Subcutaneous preadipocyte (primary cell): ENCODE measurements around the gene SPOCK2. TPM values are rescaled to one million over a fixed set of nuclear protein-coding genes. Genes with fewer than 3 reads are reported as not detected.

Experiments
- total RNA-seq: library from RNA; depleted of rRNA; stranded (reverse); fragments of >200 nt; gene quantifications from 2 replicates; pipeline ENCODE4 v1.2.3, GENCODE V29; 2012

SPOCK2 gene, protein sequence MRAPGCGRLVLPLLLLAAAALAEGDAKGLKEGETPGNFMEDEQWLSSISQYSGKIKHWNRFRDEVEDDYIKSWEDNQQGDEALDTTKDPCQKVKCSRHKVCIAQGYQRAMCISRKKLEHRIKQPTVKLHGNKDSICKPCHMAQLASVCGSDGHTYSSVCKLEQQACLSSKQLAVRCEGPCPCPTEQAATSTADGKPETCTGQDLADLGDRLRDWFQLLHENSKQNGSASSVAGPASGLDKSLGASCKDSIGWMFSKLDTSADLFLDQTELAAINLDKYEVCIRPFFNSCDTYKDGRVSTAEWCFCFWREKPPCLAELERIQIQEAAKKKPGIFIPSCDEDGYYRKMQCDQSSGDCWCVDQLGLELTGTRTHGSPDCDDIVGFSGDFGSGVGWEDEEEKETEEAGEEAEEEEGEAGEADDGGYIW
- total RNA-seq, result under 0.01 and 0.20 TPM in 2 replicates

DNA sequence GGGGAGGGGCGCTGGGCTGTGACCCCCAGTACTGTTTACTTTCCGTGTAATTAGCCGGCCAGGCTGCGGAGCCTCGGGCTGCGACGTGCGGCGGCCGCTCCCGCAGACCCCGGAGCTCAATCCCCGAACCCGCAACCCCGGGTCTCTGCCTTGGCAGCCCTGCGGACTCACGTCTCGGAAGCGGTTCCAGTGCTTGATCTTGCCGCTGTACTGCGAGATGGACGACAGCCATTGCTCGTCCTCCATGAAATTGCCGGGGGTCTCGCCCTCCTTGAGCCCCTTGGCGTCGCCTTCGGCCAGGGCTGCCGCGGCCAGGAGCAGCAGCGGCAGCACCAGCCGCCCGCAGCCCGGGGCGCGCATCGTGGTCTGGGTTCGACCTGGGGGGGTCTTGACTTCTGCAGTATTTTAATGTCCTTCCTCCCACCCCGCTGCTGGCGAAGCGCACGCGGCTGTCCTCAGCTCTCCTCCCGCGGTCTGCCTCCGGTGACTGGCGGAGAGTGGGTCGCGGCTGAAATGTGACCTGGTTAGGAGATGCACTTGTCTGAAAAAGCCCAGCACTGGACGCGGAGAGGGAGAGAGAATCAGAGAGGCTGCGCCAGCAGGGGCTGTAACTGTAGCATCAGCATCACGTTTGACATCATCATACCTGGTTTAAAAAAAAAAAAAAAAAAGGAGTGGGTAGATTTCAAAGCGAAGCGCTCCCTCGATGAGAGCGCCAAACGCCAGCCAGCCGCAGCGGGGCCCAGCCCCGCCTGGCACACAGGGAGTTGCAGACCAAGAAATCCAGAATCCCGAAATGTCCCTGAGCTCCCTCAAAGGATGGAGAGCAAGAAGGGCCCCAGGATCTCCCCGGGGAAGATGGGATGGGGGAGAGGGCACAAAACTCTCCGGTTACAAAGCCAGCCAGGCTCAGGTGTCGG is at the start of gene SPOCK2:
SPOCK2 (minus strand) TSS at position 583 of the 920 bp plus-strand sequence; CDS start at position 360, 223 bp downstream.

Other genes starting within 250 kb of the SPOCK2 start
- 371 and 686 TPM in 2 replicates for gene PSAP, start 237.3 kb downstream of the SPOCK2 start, total RNA-seq
- gene CHST3, start 124.2 kb downstream of the SPOCK2 start, total RNA-seq, result 20.9 and 23.5 TPM in 2 replicates
- gene ANAPC16, start 127.5 kb upstream of the SPOCK2 start, total RNA-seq, result 29.9 and 38.6 TPM in 2 replicates
- gene ASCC1, start 127.7 kb upstream of the SPOCK2 start, total RNA-seq, result 34.0 and 35.6 TPM in 2 replicates
- gene DDIT4, start 185.4 kb upstream of the SPOCK2 start, total RNA-seq, result 100 and 165 TPM in 2 replicates